Caco-2 (cell line): ENCODE results near the gene SREBF1. TPM values are rescaled to one million over a fixed set of nuclear protein-coding genes. Genes with fewer than 3 reads are reported as not detected.

Experiments
- BruUV-seq: library from RNA; stranded (reverse); fragments of 400-500 nt; replicated peaks from 2 replicates; lab custom pipeline; 2021; lab: Mats Ljungman, UMichigan
- CTCF ChIA-PET: fragments of 300-600 bp; sonication (Branson Sonifier 250); formaldehyde crosslinking; loops from one replicate; lab custom pipeline; 2022; ENCODE audit warnings: antibody characterized with exemption; lab: Charles Lee
- POLR2A ChIA-PET: fragments of 300-600 bp; sonication (Branson Sonifier 250); formaldehyde crosslinking; loops from one replicate; lab custom pipeline; 2022; ENCODE audit warnings: antibody characterized with exemption; lab: Charles Lee
- DNase-seq, 2 experiments: peaks; one replicate each; pipeline versions ENCODE4 v3.0.0 to v3.0.0-alpha.2; 2020 to 2022
- H3K27me3 ChIP-seq: replicated peaks from 2 replicates; pipeline ENCODE4 v1.6.0; 2011; ENCODE audit warnings: low read length; ENCODE audit not compliant: control insufficient read depth, insufficient read depth
- H3K36me3 ChIP-seq: 2 replicates; pipeline ENCODE4 v1.5.1; 2011; ENCODE audit warnings: low read length; ENCODE audit not compliant: control insufficient read depth, insufficient read depth
- H3K4me1 ChIP-seq: fragments of 250-450 bp; sonication (Bioruptor Pico); 2 replicates; pipeline ENCODE4 v1.5.1; 2020; ENCODE audit warnings: mild to moderate bottlenecking
- H3K4me3 ChIP-seq: 2 replicates; pipeline ENCODE4 v1.5.1; 2011; ENCODE audit warnings: low read depth, mild to moderate bottlenecking, control low read depth, low read length
- H3K9me3 ChIP-seq: fragments of 250-450 bp; sonication (Bioruptor Pico); 2 replicates; pipeline ENCODE4 v1.5.1; 2020; ENCODE audit warnings: mild to moderate bottlenecking, moderate library complexity
- H3K27ac Mint-ChIP-seq: one replicate; pipeline ENCODE4 v1.8.0; 2022; ENCODE audit warnings: mixed read lengths; ENCODE audit not compliant: unreplicated experiment
- H3K27me3 Mint-ChIP-seq: one replicate; pipeline ENCODE4 v1.8.0; 2022; ENCODE audit warnings: mixed read lengths; ENCODE audit not compliant: insufficient read depth, unreplicated experiment
- H3K36me3 Mint-ChIP-seq: one replicate; pipeline ENCODE4 v1.8.0; 2022; ENCODE audit warnings: mild to moderate bottlenecking, mixed read lengths; ENCODE audit not compliant: insufficient read depth, unreplicated experiment
- H3K4me1 Mint-ChIP-seq: one replicate; pipeline ENCODE4 v1.8.0; 2022; ENCODE audit warnings: low read depth, mixed read lengths; ENCODE audit not compliant: unreplicated experiment
- H3K4me3 Mint-ChIP-seq: one replicate; pipeline ENCODE4 v1.8.0; 2022; ENCODE audit warnings: mild to moderate bottlenecking, moderate library complexity, mixed read lengths; ENCODE audit not compliant: unreplicated experiment
- H3K9me3 Mint-ChIP-seq: one replicate; pipeline ENCODE4 v1.8.0; 2022; ENCODE audit warnings: mixed read lengths; ENCODE audit not compliant: unreplicated experiment
- intact Hi-C: fragments of 100-400 bp; cut with micrococcal nuclease; formaldehyde crosslinking; loops from one replicate; pipeline ENCODE4 v1.10.0; 2022; ENCODE audit not compliant: unreplicated experiment
- total RNA-seq: library from RNA; stranded (reverse); gene quantifications from 2 replicates; pipeline ENCODE4 v1.2.3, GENCODE V29; 2022
- TF ChIP-seq, protein P1 (sequence below), 2 experiments: fragments of 200-600 bp in 1 of 2; IDR thresholded peaks; 1 replicate in 1 of 2; 2 replicates in 1 of 2; pipeline versions ENCODE4 v1.5.1 to v1.8.0; 2011 to 2022; ENCODE audit warnings: antibody characterized with exemption in 1 of 2, control low read depth in 1 of 2, inconsistent platforms in 1 of 2, low read depth in 1 of 2, low read length in 1 of 2, mild to moderate bottlenecking in 1 of 2, moderate library complexity in 1 of 2; ENCODE audit not compliant: insufficient read depth in 1 of 2, severe bottlenecking in 1 of 2, unreplicated experiment in 1 of 2

The SREBF1 gene
- total RNA-seq, 1 experiment from 2014 or later: 118 TPM

DNA sequence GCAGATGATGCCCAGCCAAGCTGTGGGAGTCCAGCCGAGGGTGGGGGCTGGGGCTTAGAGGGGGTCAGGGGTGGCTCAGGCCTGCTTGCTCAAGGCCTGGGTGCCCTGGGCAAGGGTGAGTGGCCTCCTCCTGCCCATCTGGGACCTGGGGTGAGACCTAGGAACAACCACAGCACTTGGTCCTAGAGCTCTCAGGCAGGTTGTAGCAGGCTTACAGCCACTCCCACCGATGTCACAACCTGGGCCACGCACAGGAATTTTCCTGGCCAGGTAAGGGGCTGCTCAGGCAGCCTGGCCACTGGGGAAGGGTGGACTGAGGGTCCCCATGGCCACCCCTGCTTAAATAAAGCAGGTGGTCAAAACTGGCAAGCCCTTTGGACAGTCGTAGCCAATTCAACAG is 6.3 kb upstream of the SREBF1 start:
- Histone ChIP-seq H3K4me3 (no peak overlapping the region), H3K4me1 (peaks cover 29% of the 10 kb centered on the region), H3K9me3 (no peaks in the 10 kb centered on the region), H3K36me3 (no peaks in the 10 kb centered on the region), H3K27me3 (no peaks in the 10 kb centered on the region)
- no peak overlapping the region for H3K4me3 Mint-ChIP-seq
- no TSS peak for BruUV-seq
- ChIA-PET CTCF (interaction anchor here (1.5 kb wide), 1 partner anchor 11 kb away, joined by 4 read pairs; no protein-coding TSS in a partner anchor), POLR2A (no interaction called here)
- no peaks in the 10 kb centered on the region for H3K9me3 Mint-ChIP-seq
- DNase-seq: no peak
- no peaks in the 10 kb centered on the region for H3K27me3 Mint-ChIP-seq
- peaks cover 37% of the 10 kb centered on the region for H3K36me3 Mint-ChIP-seq
- peaks cover 13% of the 10 kb centered on the region for H3K4me1 Mint-ChIP-seq
- intact Hi-C loops: loop anchor here (5.0 kb wide), 1 partner anchor 161 kb away; the partner anchor contains the start of gene RAI1
- H3K27ac Mint-ChIP-seq: no peak overlapping the region
- TF ChIP-seq, protein P1, sequence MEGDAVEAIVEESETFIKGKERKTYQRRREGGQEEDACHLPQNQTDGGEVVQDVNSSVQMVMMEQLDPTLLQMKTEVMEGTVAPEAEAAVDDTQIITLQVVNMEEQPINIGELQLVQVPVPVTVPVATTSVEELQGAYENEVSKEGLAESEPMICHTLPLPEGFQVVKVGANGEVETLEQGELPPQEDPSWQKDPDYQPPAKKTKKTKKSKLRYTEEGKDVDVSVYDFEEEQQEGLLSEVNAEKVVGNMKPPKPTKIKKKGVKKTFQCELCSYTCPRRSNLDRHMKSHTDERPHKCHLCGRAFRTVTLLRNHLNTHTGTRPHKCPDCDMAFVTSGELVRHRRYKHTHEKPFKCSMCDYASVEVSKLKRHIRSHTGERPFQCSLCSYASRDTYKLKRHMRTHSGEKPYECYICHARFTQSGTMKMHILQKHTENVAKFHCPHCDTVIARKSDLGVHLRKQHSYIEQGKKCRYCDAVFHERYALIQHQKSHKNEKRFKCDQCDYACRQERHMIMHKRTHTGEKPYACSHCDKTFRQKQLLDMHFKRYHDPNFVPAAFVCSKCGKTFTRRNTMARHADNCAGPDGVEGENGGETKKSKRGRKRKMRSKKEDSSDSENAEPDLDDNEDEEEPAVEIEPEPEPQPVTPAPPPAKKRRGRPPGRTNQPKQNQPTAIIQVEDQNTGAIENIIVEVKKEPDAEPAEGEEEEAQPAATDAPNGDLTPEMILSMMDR (IDR thresholded peaks at IDR 0.05; ENCODE audit: insufficient read depth in 1 of 2, low read depth in 1 of 2, low read length in 1 of 2, severe bottlenecking in 1 of 2, unreplicated experiment in 1 of 2): no peak

- ChIA-PET POLR2A (no interaction called here), CTCF (interaction anchor here (1.5 kb wide), 1 partner anchor 12 kb away, joined by 4 read pairs; no protein-coding TSS in a partner anchor)
- H3K4me1 ChIP-seq: peaks cover 37% of the 10 kb centered on the region
- no peaks in the 10 kb centered on the region for H3K27me3 ChIP-seq
- no peak overlapping the region for H3K4me3 ChIP-seq
- DNase-seq: no peak
- no TSS peak for BruUV-seq
- no peak overlapping the region for H3K4me3 Mint-ChIP-seq
- peaks cover 21% of the 10 kb centered on the region for H3K4me1 Mint-ChIP-seq
- H3K36me3 Mint-ChIP-seq: peaks cover 37% of the 10 kb centered on the region
- H3K36me3 ChIP-seq: no peaks in the 10 kb centered on the region
- H3K9me3 ChIP-seq: no peaks in the 10 kb centered on the region
- TF ChIP-seq, protein P1 (IDR thresholded peaks at IDR 0.05; ENCODE audit: insufficient read depth in 1 of 2, low read depth in 1 of 2, low read length in 1 of 2, severe bottlenecking in 1 of 2, unreplicated experiment in 1 of 2): no peak
- intact Hi-C loops: loop anchor here (5.0 kb wide), 1 partner anchor 160 kb away; the partner anchor contains the start of gene RAI1
- H3K9me3 Mint-ChIP-seq: no peaks in the 10 kb centered on the region
- H3K27me3 Mint-ChIP-seq: no peaks in the 10 kb centered on the region
- peak overlapping the region; percentile 98 for H3K27ac Mint-ChIP-seq
Observed at GRCh38 chr17:17842111-17842876, 5.5 kb upstream of the SREBF1 start.

GRCh38 chr17:17841601-17842025 is 4.8 kb upstream of the SREBF1 start:
- CTCF ChIA-PET: interaction anchor here (1.7 kb wide), 1 partner anchor 19 kb away, joined by 4 read pairs; no protein-coding TSS in a partner anchor
- no peaks in the 10 kb centered on the region for H3K36me3 ChIP-seq
- peaks cover 42% of the 10 kb centered on the region for H3K4me1 ChIP-seq
- H3K27ac Mint-ChIP-seq: peak overlapping the region; percentile 98
- POLR2A ChIA-PET: interaction anchor here (0.5 kb wide), 1 partner anchor 268 kb away, joined by 4 read pairs; no protein-coding TSS in a partner anchor
- H3K9me3 ChIP-seq: no peaks in the 10 kb centered on the region
- H3K9me3 Mint-ChIP-seq: no peaks in the 10 kb centered on the region
- intact Hi-C loops: loop anchor here (5.0 kb wide), 1 partner anchor 159 kb away; the partner anchor contains the start of gene RAI1
- H3K27me3 ChIP-seq: no peaks in the 10 kb centered on the region
- no peaks in the 10 kb centered on the region for H3K27me3 Mint-ChIP-seq
- no peak overlapping the region for H3K4me3 ChIP-seq
- no peak for DNase-seq
- H3K4me1 Mint-ChIP-seq: peaks cover 26% of the 10 kb centered on the region
- TF ChIP-seq, protein P1 (IDR thresholded peaks at IDR 0.05; ENCODE audit: insufficient read depth in 1 of 2, low read depth in 1 of 2, low read length in 1 of 2, severe bottlenecking in 1 of 2, unreplicated experiment in 1 of 2): no peak
- H3K36me3 Mint-ChIP-seq: peaks cover 40% of the 10 kb centered on the region
- no peak overlapping the region for H3K4me3 Mint-ChIP-seq
- no TSS peak for BruUV-seq
